Activated CD4-positive, alpha-beta T cell treated with anti-CD3 and anti-CD28 coated beads for 4 hours (primary cell): Measurements from ENCODE around the gene TMEM221.

ENCODE experiments used
- DNase-seq, 2 donors: peaks; one replicate each; pipeline ENCODE4 v3.0.0-alpha.2; 2020

Gene TMEM221

GRCh38 chr19:17404015-17404414 lies 44.5 kb downstream of the TMEM221 start:
- no peak for DNase-seq

GRCh38 chr19:17402982-17403855 lies 45.2 kb downstream of the TMEM221 start:
- peak; percentile 26 to 51 for DNase-seq

GRCh38 chr19:17401628-17402027 lies 46.8 kb downstream of the TMEM221 start:
- no peak for DNase-seq

- no peak for DNase-seq
These were observed 49.5 kb downstream of the TMEM221 start for GRCh38 chr19:17398902-17399527.

GRCh38 chr19:17394891-17395415 lies 53.5 kb downstream of the TMEM221 start:
- peak; percentile 61 to 63 for DNase-seq

- DNase-seq, result no peak
These were observed 54.6 kb downstream of the TMEM221 start, which contains the start of gene CCDC194 for GRCh38 chr19:17393914-17394313. TSS of gene CCDC194 (minus strand) at chr19:17394196. CDS start at chr19:17394158, 38 bp downstream.

- no peak for DNase-seq
These were observed 55.5 kb downstream of the TMEM221 start for GRCh38 chr19:17393002-17393401.

GRCh38 chr19:17391371-17392151 lies 56.9 kb downstream of the TMEM221 start:
- no peak for DNase-seq

- peak; percentile 85 to 87 for DNase-seq
These were observed 57.6 kb downstream of the TMEM221 start for GRCh38 chr19:17390665-17391370.

GRCh38 chr19:17389957-17390664 lies 58.4 kb downstream of the TMEM221 start:
- DNase-seq, result no peak

- DNase-seq, result no peak
These were observed 59.2 kb downstream of the TMEM221 start for GRCh38 chr19:17389288-17389687.

- peak; percentile 52 to 62 for DNase-seq
These were observed 62.4 kb downstream of the TMEM221 start for GRCh38 chr19:17385878-17386611.
